GM12892 (cell line): ENCODE data around the gene TNFSF10.

Source experiments
- DNase-seq: peaks from one replicate; pipeline ENCODE4 v3.0.0; 2011; ENCODE audit not compliant: insufficient read length
- FAIRE-seq: peaks from 2 replicates; lab custom pipeline; 2011; peaks lifted over from hg19 to GRCh38; lab: Jason Lieb, UNC
- POLR2A ChIP-seq: IDR thresholded peaks from 2 replicates; pipeline ENCODE4 v1.6.1; 2011; ENCODE audit warnings: low read depth, low read length, control low read depth
- POLR2AphosphoS5 ChIP-seq: IDR thresholded peaks from 2 replicates; pipeline ENCODE4 v1.6.1; 2011; ENCODE audit warnings: low read depth, low read length, control low read depth
- TAF1 ChIP-seq: IDR thresholded peaks from 2 replicates; pipeline ENCODE4 v1.6.1; 2011; ENCODE audit warnings: low read depth, mild to moderate bottlenecking, control low read depth, low read length, borderline replicate concordance

The TNFSF10 gene

GRCh38 chr3:172542999-172543398 lies 19.8 kb upstream of the TNFSF10 start:
- FAIRE-seq (no peak), DNase-seq (no peak)
- no peak for TF ChIP-seq TAF1
- TF ChIP-seq POLR2A = no peak

- no peak for FAIRE-seq
- no peak for DNase-seq
- TF ChIP-seq TAF1 = no peak
- no peak for TF ChIP-seq POLR2AphosphoS5
- TF ChIP-seq POLR2A = no peak
Observed at GRCh38 chr3:172541945-172542488, 18.8 kb upstream of the TNFSF10 start.

- no peak for TF ChIP-seq TAF1
- no peak for TF ChIP-seq POLR2A
- no peak for TF ChIP-seq POLR2AphosphoS5
- FAIRE-seq = no peak
- DNase-seq = no peak
Observed at GRCh38 chr3:172540049-172540448, 16.8 kb upstream of the TNFSF10 start.

GRCh38 chr3:172539273-172539672 lies 16.0 kb upstream of the TNFSF10 start:
- TF ChIP-seq POLR2AphosphoS5 (no peak), TAF1 (no peak), POLR2A (no peak)

GRCh38 chr3:172538368-172539151 lies 15.3 kb upstream of the TNFSF10 start:
- no peak for DNase-seq
- FAIRE-seq = no peak
- TF ChIP-seq POLR2AphosphoS5 (no peak), POLR2A (no peak), TAF1 (no peak)

More at GRCh38 chr3:172539273-172539672, 16.0 kb upstream of the TNFSF10 start:
- DNase-seq (no peak), FAIRE-seq (no peak)

- DNase-seq = no peak
- TF ChIP-seq POLR2A = no peak
- no peak for TF ChIP-seq POLR2AphosphoS5
- no peak for TF ChIP-seq TAF1
- no peak for FAIRE-seq
Observed at GRCh38 chr3:172537507-172538158, 14.4 kb upstream of the TNFSF10 start.

- DNase-seq = no peak
- no peak for FAIRE-seq
- no peak for TF ChIP-seq POLR2AphosphoS5
- no peak for TF ChIP-seq POLR2A
- TF ChIP-seq TAF1 = no peak
Observed at GRCh38 chr3:172536993-172537419, 13.8 kb upstream of the TNFSF10 start.

GRCh38 chr3:172536505-172536904 lies 13.3 kb upstream of the TNFSF10 start:
- no peak for DNase-seq
- FAIRE-seq = no peak
- TF ChIP-seq TAF1 (no peak), POLR2AphosphoS5 (no peak), POLR2A (no peak)

- no peak for TF ChIP-seq POLR2A
- no peak for TF ChIP-seq POLR2AphosphoS5
- DNase-seq (no peak), FAIRE-seq (peak; percentile 95)
Observed at GRCh38 chr3:172530566-172530965, 7.3 kb upstream of the TNFSF10 start.

GRCh38 chr3:172530101-172530561 lies 6.9 kb upstream of the TNFSF10 start:
- TF ChIP-seq TAF1 (no peak), POLR2A (no peak), POLR2AphosphoS5 (no peak)
- FAIRE-seq (no peak), DNase-seq (no peak)

GRCh38 chr3:172528677-172529076 lies 5.4 kb upstream of the TNFSF10 start:
- no peak for FAIRE-seq
- TF ChIP-seq POLR2AphosphoS5 = no peak
- TF ChIP-seq POLR2A = no peak
- TF ChIP-seq TAF1 = no peak
- no peak for DNase-seq

GRCh38 chr3:172527306-172527705 lies 4.1 kb upstream of the TNFSF10 start:
- FAIRE-seq (no peak), DNase-seq (no peak)
- TF ChIP-seq TAF1 = no peak
- no peak for TF ChIP-seq POLR2A
- no peak for TF ChIP-seq POLR2AphosphoS5
